ENCODE measurements around the gene LRRFIP2. TPM values are rescaled to one million over a fixed set of nuclear protein-coding genes. Genes with fewer than 3 reads are reported as not detected.

LRRFIP2 gene
- total and polyA plus RNA-seq, 2 of the 8 experiments (the other 6 are each of a cell fraction or from before 2014, with no cell fraction given): 8.8 to 25.6 TPM

DNA sequence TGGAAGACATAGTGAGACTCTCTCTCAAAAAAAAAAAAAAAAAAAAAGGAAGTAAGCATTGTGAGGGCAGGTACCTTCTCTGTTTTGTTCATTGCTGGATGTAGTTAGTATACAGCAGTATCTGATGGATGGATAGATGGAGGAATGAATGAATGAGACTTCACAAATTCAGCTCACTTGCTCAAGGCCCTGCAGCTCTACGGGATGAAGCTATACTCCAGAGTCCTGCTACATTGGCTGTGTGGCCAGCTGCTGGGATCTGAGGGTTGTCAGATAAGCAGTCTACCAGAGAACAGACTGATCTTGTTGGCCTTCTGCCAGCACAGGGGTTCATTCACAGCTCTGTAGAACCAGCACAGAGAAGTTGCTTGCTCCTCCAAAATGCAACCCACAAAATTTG lies 146.1 kb downstream of the LRRFIP2 start (continued):
- TF ChIP-seq, protein P1, sequence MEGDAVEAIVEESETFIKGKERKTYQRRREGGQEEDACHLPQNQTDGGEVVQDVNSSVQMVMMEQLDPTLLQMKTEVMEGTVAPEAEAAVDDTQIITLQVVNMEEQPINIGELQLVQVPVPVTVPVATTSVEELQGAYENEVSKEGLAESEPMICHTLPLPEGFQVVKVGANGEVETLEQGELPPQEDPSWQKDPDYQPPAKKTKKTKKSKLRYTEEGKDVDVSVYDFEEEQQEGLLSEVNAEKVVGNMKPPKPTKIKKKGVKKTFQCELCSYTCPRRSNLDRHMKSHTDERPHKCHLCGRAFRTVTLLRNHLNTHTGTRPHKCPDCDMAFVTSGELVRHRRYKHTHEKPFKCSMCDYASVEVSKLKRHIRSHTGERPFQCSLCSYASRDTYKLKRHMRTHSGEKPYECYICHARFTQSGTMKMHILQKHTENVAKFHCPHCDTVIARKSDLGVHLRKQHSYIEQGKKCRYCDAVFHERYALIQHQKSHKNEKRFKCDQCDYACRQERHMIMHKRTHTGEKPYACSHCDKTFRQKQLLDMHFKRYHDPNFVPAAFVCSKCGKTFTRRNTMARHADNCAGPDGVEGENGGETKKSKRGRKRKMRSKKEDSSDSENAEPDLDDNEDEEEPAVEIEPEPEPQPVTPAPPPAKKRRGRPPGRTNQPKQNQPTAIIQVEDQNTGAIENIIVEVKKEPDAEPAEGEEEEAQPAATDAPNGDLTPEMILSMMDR (IDR thresholded peaks at IDR 0.05; ENCODE audit: control extremely low read depth in 1 of 3, insufficient read depth in 1 of 3, low read depth in 1 of 3, low read length in 3 of 3): no peak
- TF ChIP-seq KDM5A (IDR thresholded peaks at IDR 0.05; ENCODE audit: low read length): no peak
- TF ChIP-seq POU5F1 (IDR thresholded peaks at IDR 0.05; ENCODE audit: low read depth, low read length): no peak
